Neural crest cell (in vitro differentiated cells): Measurements from ENCODE around the gene QPCTL. TPM values are rescaled to one million over a fixed set of nuclear protein-coding genes. Genes with fewer than 3 reads are reported as not detected.
"Not testable (repeated sequence)": the region's sequence is repeated elsewhere in the genome, so short reads cannot be mapped to it uniquely, and the experiment has no call there.

Experiments used
- DNase-seq: peaks from one replicate; pipeline ENCODE4 v3.0.0; 2021; ENCODE audit warnings: low read depth, mixed read lengths, low spot score
- H3K27ac Mint-ChIP-seq: one replicate; pipeline ENCODE4 v1.8.0; 2021; ENCODE audit warnings: mild to moderate bottlenecking, mixed read lengths; ENCODE audit not compliant: unreplicated experiment
- H3K27me3 Mint-ChIP-seq: 2 replicates; pipeline ENCODE4 v1.8.0; 2021; ENCODE audit warnings: low read depth, mild to moderate bottlenecking, mixed read lengths
- H3K36me3 Mint-ChIP-seq: 2 replicates; pipeline ENCODE4 v1.8.0; 2021; ENCODE audit warnings: low read depth, mild to moderate bottlenecking, mixed read lengths
- H3K4me1 Mint-ChIP-seq: 2 replicates; pipeline ENCODE4 v1.8.0; 2021; ENCODE audit warnings: mixed read lengths
- H3K4me3 Mint-ChIP-seq: one replicate; pipeline ENCODE4 v1.8.0; 2021; ENCODE audit warnings: mild to moderate bottlenecking, mixed read lengths
- H3K9me3 Mint-ChIP-seq: 2 replicates; pipeline ENCODE4 v1.8.0; 2021; ENCODE audit warnings: mixed read lengths
- CTCF ChIP-seq: fragments of 200-600 bp; sonication (generic); conservative IDR thresholded peaks from 2 replicates; pipeline ENCODE4 v1.5.0; 2021; ENCODE audit warnings: antibody characterized with exemption, mild to moderate bottlenecking
- total RNA-seq: library from RNA; stranded (reverse); gene quantifications from 2 replicates; pipeline ENCODE4 v1.2.1, GENCODE V29; 2021

The QPCTL gene
- total RNA-seq, 1 donor from 2014 or later = 11.8 TPM

- DNase-seq = no peak
- H3K27ac Mint-ChIP-seq = no peak overlapping the region
- no peak overlapping the region for H3K4me3 Mint-ChIP-seq
- no peak for TF ChIP-seq CTCF
- peaks cover 9% of the 10 kb centered on the region for H3K36me3 Mint-ChIP-seq
- no peaks in the 10 kb centered on the region for H3K9me3 Mint-ChIP-seq
- peaks cover 47% of the 10 kb centered on the region for H3K4me1 Mint-ChIP-seq
- no peaks in the 10 kb centered on the region for H3K27me3 Mint-ChIP-seq
These were observed 22.7 kb downstream of the QPCTL start for GRCh38 chr19:45715139-45715538.

GRCh38 chr19:45716359-45717130 is 24.1 kb downstream of the QPCTL start:
- peak overlapping the region; percentile 99 for H3K27ac Mint-ChIP-seq
- H3K4me3 Mint-ChIP-seq = peak overlapping the region; percentile 96
- no peak for DNase-seq
- H3K9me3 Mint-ChIP-seq = no peaks in the 10 kb centered on the region
- H3K27me3 Mint-ChIP-seq = no peaks in the 10 kb centered on the region
- H3K4me1 Mint-ChIP-seq = peaks cover 42% of the 10 kb centered on the region
- H3K36me3 Mint-ChIP-seq = peaks cover 6% of the 10 kb centered on the region
- no peak for TF ChIP-seq CTCF

- TF ChIP-seq CTCF = no peak
- Mint-ChIP-seq H3K27ac (peak overlapping the region; percentile 99), H3K4me1 (peaks cover 42% of the 10 kb centered on the region), H3K4me3 (peak overlapping the region; percentile 96), H3K27me3 (no peaks in the 10 kb centered on the region), H3K36me3 (peaks cover 9% of the 10 kb centered on the region), H3K9me3 (no peaks in the 10 kb centered on the region)
- DNase-seq = peak; percentile 95
These were observed 24.9 kb downstream of the QPCTL start for GRCh38 chr19:45717131-45717982.

GRCh38 chr19:45717983-45718650 is 25.7 kb downstream of the QPCTL start:
- Mint-ChIP-seq H3K27ac (peak overlapping the region; percentile 99), H3K27me3 (no peaks in the 10 kb centered on the region), H3K36me3 (peaks cover 9% of the 10 kb centered on the region), H3K4me3 (peak overlapping the region; percentile 96), H3K4me1 (peaks cover 42% of the 10 kb centered on the region), H3K9me3 (no peaks in the 10 kb centered on the region)
- DNase-seq = no peak
- TF ChIP-seq CTCF = no peak

GRCh38 chr19:45720065-45720464 is 27.6 kb downstream of the QPCTL start:
- DNase-seq, H3K27ac Mint-ChIP-seq, H3K27me3 Mint-ChIP-seq, H3K4me3 Mint-ChIP-seq, H3K36me3 Mint-ChIP-seq, H3K9me3 Mint-ChIP-seq: not testable (repeated sequence)
- peaks cover 38% of the 10 kb centered on the region for H3K4me1 Mint-ChIP-seq

GRCh38 chr19:45728683-45729082 is 36.2 kb downstream of the QPCTL start:
- not testable (repeated sequence) for H3K36me3 Mint-ChIP-seq, DNase-seq, H3K27ac Mint-ChIP-seq, H3K27me3 Mint-ChIP-seq, H3K9me3 Mint-ChIP-seq
- Mint-ChIP-seq H3K4me3 (peak overlapping the region; percentile 83), H3K4me1 (peaks cover 23% of the 10 kb centered on the region)
